Renal cortex interstitium (tissue), 11 donors: ENCODE measurements around the gene EFCAB11. TPM values are rescaled to one million over a fixed set of nuclear protein-coding genes. Genes with fewer than 3 reads are reported as not detected.

Experiments
- DNase-seq, 11 donors: peaks; one replicate each; pipeline ENCODE4 v3.0.0-alpha.2; 2013; ENCODE audit warnings: low read depth in 9 of 11, low spot score in 4 of 11; ENCODE audit errors: extremely low read depth in 1 of 11
- polyA plus RNA-seq, 3 donors: library from polyadenylated mRNA; unstranded; fragments of 120-200 nt; gene quantifications; one replicate each; pipeline ENCODE4 v1.2.1, GENCODE V29; 2013; ENCODE audit not compliant: insufficient read length in 3 of 3

Gene EFCAB11
- polyA plus RNA-seq, 3 donors = 17.3 to 21.7 (median 19.9) TPM

GRCh38 chr14:89963288-89963978 lies 8.9 kb upstream of the EFCAB11 start:
- DNase-seq = no peak

- DNase-seq = no peak
Observed at GRCh38 chr14:89960914-89961313, 6.4 kb upstream of the EFCAB11 start.

DNA sequence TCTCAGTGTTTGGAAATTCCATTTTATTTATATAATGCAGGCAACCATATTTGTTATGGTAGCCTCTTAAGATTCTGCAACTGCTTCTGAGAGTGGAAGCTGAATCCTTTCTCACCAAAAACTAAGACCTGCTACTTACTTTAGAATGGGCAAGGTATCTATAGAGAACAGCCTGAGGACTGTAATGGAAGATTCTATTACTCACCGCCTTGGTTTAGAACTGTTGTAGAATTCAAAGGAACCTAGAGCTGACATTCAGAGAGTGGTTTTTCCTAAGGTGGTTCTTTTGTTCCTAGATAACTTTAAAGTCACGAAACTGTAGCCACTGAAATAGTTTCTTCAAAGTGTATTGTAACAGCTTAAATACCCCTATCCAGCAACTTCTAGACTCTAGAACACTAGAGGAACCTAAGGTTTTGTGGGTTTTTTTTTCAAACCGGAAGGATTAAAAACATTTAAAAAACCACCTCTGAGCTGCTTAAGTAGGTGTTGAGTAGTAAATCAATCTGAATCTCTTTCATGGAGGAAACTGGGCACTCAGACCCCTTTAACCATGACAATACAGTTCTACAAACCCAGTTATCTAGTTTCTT lies 5.4 kb upstream of the EFCAB11 start:
- no peak for DNase-seq

DNA sequence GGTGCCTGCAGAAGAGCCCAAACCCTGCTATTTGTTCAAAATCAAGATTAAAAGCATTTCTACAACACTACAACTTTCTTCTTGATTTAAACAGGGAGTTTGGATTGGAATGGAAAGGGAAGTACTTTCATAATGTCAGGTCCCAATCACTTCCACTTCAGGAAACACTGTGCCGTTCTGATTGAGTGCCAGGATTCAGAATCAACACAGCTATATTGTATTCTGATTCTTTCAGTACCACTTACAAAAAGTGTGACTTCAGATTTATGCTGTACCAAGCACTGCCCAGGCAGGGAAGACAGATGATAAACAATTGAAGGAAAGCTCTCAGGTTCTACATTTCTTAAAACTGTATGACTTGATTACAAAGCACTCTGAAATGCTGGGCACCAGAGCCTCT lies 4.4 kb upstream of the EFCAB11 start:
- no peak for DNase-seq

GRCh38 chr14:89957791-89958190 lies 3.3 kb upstream of the EFCAB11 start:
- no peak for DNase-seq

DNA sequence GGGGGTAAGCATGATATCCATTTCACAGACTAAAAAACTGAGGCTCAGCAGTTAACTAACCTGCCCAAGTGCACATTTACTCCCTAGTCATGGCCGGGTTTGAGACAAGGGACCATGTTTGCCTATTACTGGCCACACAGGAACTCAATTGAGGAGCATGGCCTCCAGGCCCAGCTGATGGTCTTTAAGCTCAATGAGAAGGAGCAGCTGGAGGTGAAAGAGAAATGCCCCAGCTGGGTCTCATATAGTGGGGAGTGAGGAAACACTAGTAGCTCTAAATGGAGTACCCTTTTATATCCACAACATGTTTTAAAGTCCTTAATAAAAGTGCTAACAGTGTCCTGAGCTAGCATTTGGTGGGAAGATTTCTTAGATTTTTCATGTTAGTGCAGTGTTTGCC lies 2.8 kb upstream of the EFCAB11 start:
- no peak for DNase-seq

GRCh38 chr14:89956661-89957009 lies 2.1 kb upstream of the EFCAB11 start:
- no peak for DNase-seq

DNA sequence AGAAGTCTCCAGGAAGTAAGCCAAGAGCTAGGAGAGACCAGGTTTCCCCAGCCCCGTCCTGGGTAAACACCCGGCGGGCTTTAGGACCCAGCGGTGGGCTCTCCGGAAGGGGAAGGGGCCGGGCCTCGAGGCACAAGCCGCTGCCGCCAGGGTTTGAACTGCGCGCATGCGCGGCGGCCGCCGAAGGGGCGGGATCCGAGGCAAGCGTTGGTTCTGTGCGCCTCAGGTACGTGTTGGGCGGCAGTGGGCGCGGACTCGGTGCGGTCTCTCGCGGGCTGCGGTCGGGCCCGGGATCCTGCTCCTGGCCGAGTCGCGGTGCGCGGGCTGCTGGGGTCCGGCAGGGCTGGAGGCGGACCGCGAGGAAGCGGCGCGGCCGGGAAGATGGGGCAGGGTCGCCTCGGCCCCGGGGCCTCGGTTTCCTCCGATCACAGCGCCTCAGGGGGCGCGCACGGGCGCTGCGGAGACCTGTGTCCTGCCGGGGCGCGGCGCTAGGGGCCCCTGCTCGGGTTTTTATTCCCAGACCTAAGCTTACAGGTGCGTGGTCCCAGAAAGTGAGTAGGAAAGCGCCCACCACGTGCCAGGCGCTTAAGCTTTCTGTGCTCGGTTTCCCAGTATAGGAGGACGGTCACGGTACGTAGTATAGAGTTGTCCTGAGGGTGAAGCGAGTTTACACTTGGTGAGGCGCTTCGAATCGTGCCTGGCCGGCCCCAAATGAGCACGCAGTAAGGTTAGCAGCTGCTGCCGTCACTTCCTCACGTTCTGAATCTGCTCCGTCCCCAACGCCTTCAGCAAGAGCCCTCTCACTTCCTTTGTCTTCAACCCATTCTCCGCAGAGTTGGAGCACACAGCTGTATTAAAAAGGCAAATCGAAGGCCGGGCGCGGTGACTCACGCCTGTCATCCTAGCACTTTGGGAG lies 1.5 kb upstream of the EFCAB11 start, which contains the start of gene TDP1:
Gene TDP1 (plus strand): TSS at position 183 of the 916 bp plus-strand sequence. CDS start 7,188 bp downstream, outside the sequence.
- DNase-seq = peak; percentile 90 to 96 (median 94)

GRCh38 chr14:89955022-89955744 lies 653 bp upstream of the EFCAB11 start:
- DNase-seq = peak in 1 of 11 donors; percentile 3

GRCh38 chr14:89953602-89954001 lies 928 bp downstream of the EFCAB11 start:
- DNase-seq = no peak

DNA sequence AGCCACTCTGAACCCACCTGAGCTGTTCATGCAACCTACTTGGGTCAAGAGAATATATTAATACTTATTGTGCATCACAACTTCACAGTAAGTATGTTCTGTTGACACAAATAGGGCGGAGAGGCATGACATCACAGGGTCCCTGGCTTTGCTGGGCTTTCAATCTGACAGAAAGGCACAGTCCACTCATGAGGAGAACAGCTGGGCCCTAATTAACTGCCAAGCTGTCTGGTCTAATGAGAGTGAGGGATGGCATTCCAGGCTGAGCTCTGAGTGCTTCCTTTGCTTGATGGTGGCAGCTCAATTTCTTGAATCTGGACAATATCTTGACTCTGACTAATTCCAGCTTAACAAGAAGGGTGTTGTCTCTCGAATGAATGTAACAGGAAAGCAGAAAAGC lies 2.0 kb downstream of the EFCAB11 start:
- no peak for DNase-seq

DNA sequence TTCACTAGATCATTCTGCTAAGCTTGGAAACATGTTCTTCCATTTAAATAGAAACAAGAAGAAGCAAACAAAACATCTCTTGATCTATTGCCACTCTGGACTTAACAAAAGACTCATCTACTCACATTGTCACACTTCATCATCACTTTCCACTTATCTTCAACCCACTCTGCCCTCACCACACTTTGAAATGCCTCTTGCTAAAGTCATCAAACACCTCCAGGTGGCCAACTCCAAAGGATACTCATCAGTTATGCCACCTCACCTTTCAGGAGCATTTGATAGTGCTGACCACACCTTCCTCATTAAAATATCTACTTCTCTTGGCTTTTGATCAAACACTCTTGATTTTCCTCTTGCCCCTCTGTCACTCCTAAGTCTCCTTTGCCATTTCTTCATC lies 7.2 kb downstream of the EFCAB11 start:
- DNase-seq = no peak

- no peak for DNase-seq
Observed at GRCh38 chr14:89941830-89942377, 12.6 kb downstream of the EFCAB11 start.

- DNase-seq = no peak
Observed at GRCh38 chr14:89936654-89937185, 17.8 kb downstream of the EFCAB11 start.

DNA sequence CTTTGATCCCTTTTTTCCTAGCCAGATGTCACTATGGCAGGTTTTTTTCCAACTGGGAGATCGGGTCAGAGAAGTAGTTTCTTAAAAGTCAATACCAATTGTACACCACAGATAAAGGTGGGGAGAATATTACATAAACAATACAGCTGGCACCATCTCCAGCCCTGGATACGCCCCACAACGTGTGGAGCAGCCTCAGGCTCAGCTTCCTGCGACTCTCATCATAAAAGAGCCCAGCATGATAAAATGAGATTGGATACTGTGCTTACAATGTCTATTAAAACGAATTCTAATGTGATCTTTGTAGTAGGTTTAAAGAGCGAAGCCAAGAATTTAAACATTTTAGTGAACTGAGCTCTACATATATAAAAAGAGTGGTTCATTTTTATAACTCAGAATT lies 21.5 kb downstream of the EFCAB11 start:
- no peak for DNase-seq

DNA sequence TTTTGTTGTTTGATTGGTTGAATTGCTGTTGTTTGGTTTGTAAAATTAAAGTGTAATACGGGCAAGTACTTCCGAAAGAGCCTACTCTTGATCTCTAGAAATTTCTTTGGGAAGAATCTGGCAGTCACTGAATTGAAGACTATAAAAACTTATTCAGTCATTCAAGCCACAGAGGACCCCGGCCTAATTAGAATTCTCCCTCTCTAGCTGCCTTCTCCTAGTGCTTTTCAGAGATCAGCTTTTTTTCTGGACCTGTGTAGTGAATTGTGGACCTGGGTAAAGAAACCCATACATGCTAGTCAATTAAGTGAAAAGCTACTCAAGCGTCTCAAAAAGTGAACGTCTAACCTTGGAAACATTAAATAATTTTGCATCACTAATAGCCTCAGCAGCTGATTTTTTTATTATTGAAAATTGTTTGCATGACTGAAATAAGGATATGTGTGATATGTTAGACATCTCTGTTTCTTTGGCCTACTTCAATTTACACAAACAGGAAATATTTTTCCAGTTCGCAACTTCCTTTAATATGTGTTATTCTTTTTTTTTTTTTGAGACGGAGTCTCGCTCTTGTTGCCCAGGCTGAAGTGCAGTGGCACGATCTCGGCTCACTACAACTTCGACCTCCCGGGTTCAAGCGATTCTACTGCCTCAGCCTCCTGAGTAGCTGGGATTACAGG lies 27.2 kb downstream of the EFCAB11 start:
- DNase-seq = no peak

GRCh38 chr14:89926694-89927093 lies 27.8 kb downstream of the EFCAB11 start:
- no peak for DNase-seq

GRCh38 chr14:89924268-89924667 lies 30.3 kb downstream of the EFCAB11 start:
- no peak for DNase-seq
